HEK293 (cell line): ENCODE measurements around the gene OR2V2.

Experiments
- CTCF ChIA-PET: fragments of 350-600 bp; formaldehyde crosslinking; extraction: SDS; loops from one replicate; lab custom pipeline; 2021; ENCODE audit warnings: antibody characterized with exemption; lab: Yijun Ruan, JAX
- POLR2A ChIA-PET: fragments of 300-600 bp; formaldehyde crosslinking; extraction: SDS; loops from one replicate; lab custom pipeline; 2020; ENCODE audit warnings: antibody characterized with exemption, inconsistent platforms; lab: Yijun Ruan, JAX
- H3K27ac ChIP-seq: fragments of 200-500 bp; sonication (Bioruptor generic); 2 replicates; pipeline ENCODE4 v1.5.1; 2014; ENCODE audit warnings: low read depth, low read length, control low read depth, inconsistent platforms; ENCODE audit errors: extremely low read depth
- H3K36me3 ChIP-seq, 2 experiments: fragments of 200-500 bp in 1 of 2; sonication (Bioruptor generic) in 1 of 2; 1 replicate in 1 of 2; 2 replicates in 1 of 2; pipeline ENCODE4 v1.5.1; 2014 to 2017; ENCODE audit warnings: inconsistent platforms in 2 of 2, low read length in 2 of 2; ENCODE audit not compliant: control insufficient read depth in 2 of 2, insufficient read depth in 1 of 2
- H3K4me1 ChIP-seq: fragments of 200-500 bp; sonication (Bioruptor generic); 2 replicates; pipeline ENCODE4 v1.5.1; 2014; ENCODE audit warnings: mild to moderate bottlenecking, low read length, inconsistent platforms; ENCODE audit not compliant: control insufficient read depth, insufficient read depth
- H3K4me3 ChIP-seq: 2 replicates; pipeline ENCODE4 v1.5.1; 2011; ENCODE audit warnings: low read depth, mild to moderate bottlenecking, control low read depth, low read length, moderate library complexity
- H3K9me3 ChIP-seq: fragments of 200-500 bp; sonication (Bioruptor generic); 2 replicates; pipeline ENCODE4 v1.5.1; 2014; ENCODE audit warnings: low read depth, low read length, inconsistent platforms; ENCODE audit not compliant: control insufficient read depth, insufficient read depth
- GLI4 ChIP-seq: fragments of 450-650 bp; formaldehyde crosslinking; IDR thresholded peaks from 2 replicates; pipeline ENCODE4 v1.5.1; 2016; ENCODE audit warnings: missing biosample characterization, missing genetic modification characterization
- GLIS2 ChIP-seq: fragments of 450-650 bp; formaldehyde crosslinking; IDR thresholded peaks from 2 replicates; pipeline ENCODE4 v1.5.1; 2016; ENCODE audit warnings: missing biosample characterization, missing genetic modification characterization
- MEIS1 ChIP-seq: sonication (generic); formaldehyde crosslinking; IDR thresholded peaks from 2 replicates; pipeline ENCODE4 v1.8.1; 2022; ENCODE audit warnings: missing genetic modification reagents, mild to moderate bottlenecking, borderline replicate concordance
- PRDM2 ChIP-seq: fragments of 450-650 bp; formaldehyde crosslinking; IDR thresholded peaks from 2 replicates; pipeline ENCODE4 v1.5.1; 2016; ENCODE audit warnings: missing biosample characterization, missing genetic modification characterization, borderline replicate concordance
- PRDM6 ChIP-seq: fragments of 450-650 bp; formaldehyde crosslinking; IDR thresholded peaks from 2 replicates; pipeline ENCODE4 v1.5.1; 2017; ENCODE audit warnings: missing biosample characterization, missing genetic modification characterization
- ZBTB17 ChIP-seq: fragments of 450-650 bp; formaldehyde crosslinking; IDR thresholded peaks from 2 replicates; pipeline ENCODE4 v1.5.1; 2016; ENCODE audit warnings: missing biosample characterization, missing genetic modification characterization
- ZBTB21 ChIP-seq: fragments of 450-650 bp; formaldehyde crosslinking; IDR thresholded peaks from 2 replicates; pipeline ENCODE4 v1.5.1; 2017; ENCODE audit warnings: missing biosample characterization, missing genetic modification characterization
- ZBTB26 ChIP-seq: fragments of 450-650 bp; formaldehyde crosslinking; optimal IDR thresholded peaks from 2 replicates; pipeline ENCODE3; 2016; ENCODE audit warnings: missing biosample characterization, mild to moderate bottlenecking, missing genetic modification characterization
- ZBTB48 ChIP-seq: fragments of 450-650 bp; formaldehyde crosslinking; IDR thresholded peaks from 2 replicates; pipeline ENCODE4 v1.5.1; 2016; ENCODE audit warnings: missing biosample characterization, missing genetic modification characterization
- ZEB2 ChIP-seq: fragments of 450-650 bp; formaldehyde crosslinking; IDR thresholded peaks from 2 replicates; pipeline ENCODE4 v1.5.1; 2016; ENCODE audit warnings: missing biosample characterization, missing genetic modification characterization
- ZNF121 ChIP-seq: fragments of 450-650 bp; formaldehyde crosslinking; IDR thresholded peaks from 2 replicates; pipeline ENCODE4 v1.5.1; 2016; ENCODE audit warnings: missing biosample characterization, missing genetic modification characterization
- ZNF132 ChIP-seq: fragments of 450-650 bp; formaldehyde crosslinking; IDR thresholded peaks from 2 replicates; pipeline ENCODE4 v1.5.1; 2017; ENCODE audit warnings: missing biosample characterization, missing genetic modification characterization, borderline replicate concordance
- ZNF280C ChIP-seq: fragments of 450-650 bp; formaldehyde crosslinking; IDR thresholded peaks from 2 replicates; pipeline ENCODE4 v1.5.1; 2016; ENCODE audit warnings: missing biosample characterization, missing genetic modification characterization
- ZNF37A ChIP-seq: fragments of 450-650 bp; IDR thresholded peaks from 2 replicates; pipeline ENCODE4 v1.5.1; 2018; ENCODE audit warnings: missing biosample characterization, missing genetic modification characterization
- ZNF514 ChIP-seq: fragments of 450-650 bp; formaldehyde crosslinking; IDR thresholded peaks from 2 replicates; pipeline ENCODE4 v1.5.1; 2016; ENCODE audit warnings: missing biosample characterization, missing genetic modification characterization
- ZNF558 ChIP-seq: fragments of 450-650 bp; formaldehyde crosslinking; IDR thresholded peaks from 2 replicates; pipeline ENCODE4 v1.5.1; 2016; ENCODE audit warnings: missing biosample characterization, missing genetic modification characterization
- ZNF580 ChIP-seq: fragments of 450-650 bp; formaldehyde crosslinking; IDR thresholded peaks from 2 replicates; pipeline ENCODE4 v1.5.1; 2016; ENCODE audit warnings: missing biosample characterization, missing genetic modification characterization
- ZNF610 ChIP-seq: fragments of 450-650 bp; formaldehyde crosslinking; IDR thresholded peaks from 2 replicates; pipeline ENCODE4 v1.5.1; 2016; ENCODE audit warnings: missing biosample characterization, missing genetic modification characterization, borderline replicate concordance
- ZNF624 ChIP-seq: fragments of 450-650 bp; formaldehyde crosslinking; IDR thresholded peaks from 2 replicates; pipeline ENCODE4 v1.5.1; 2017; ENCODE audit warnings: missing biosample characterization, missing genetic modification characterization
- ZNF629 ChIP-seq: fragments of 450-650 bp; formaldehyde crosslinking; IDR thresholded peaks from 2 replicates; pipeline ENCODE4 v1.5.1; 2017; ENCODE audit warnings: missing biosample characterization, missing genetic modification characterization
- ZNF660 ChIP-seq: fragments of 450-650 bp; IDR thresholded peaks from 2 replicates; pipeline ENCODE4 v1.5.1; 2018; ENCODE audit warnings: missing biosample characterization, mild to moderate bottlenecking, missing genetic modification characterization
- ZNF692 ChIP-seq: fragments of 450-650 bp; formaldehyde crosslinking; IDR thresholded peaks from 2 replicates; pipeline ENCODE4 v1.5.1; 2016; ENCODE audit warnings: missing biosample characterization, missing genetic modification characterization
- ZNF747 ChIP-seq: fragments of 450-650 bp; formaldehyde crosslinking; IDR thresholded peaks from 2 replicates; pipeline ENCODE4 v1.5.1; 2016; ENCODE audit warnings: missing biosample characterization, missing genetic modification characterization
- ZNF837 ChIP-seq: fragments of 450-650 bp; formaldehyde crosslinking; IDR thresholded peaks from 2 replicates; pipeline ENCODE4 v1.5.1; 2016; ENCODE audit warnings: missing biosample characterization, missing genetic modification characterization

Gene OR2V2

GRCh38 chr5:181203777-181204112, 56.4 kb downstream of the OR2V2 start (continued):
- TF ChIP-seq ZNF280C (tag by site-specific recombination) (no peak), GLIS2 (tag by site-specific recombination) (peak; percentile 23; the same call in 1 of the 2 replicates)

GRCh38 chr5:181204113-181204825, 56.9 kb downstream of the OR2V2 start:
- Histone ChIP-seq H3K4me1 (no peaks in the 10 kb centered on the region), H3K36me3 (no peaks in the 10 kb centered on the region), H3K4me3 (peak overlapping the region; percentile 46), H3K27ac (peak overlapping the region; percentile 24; the same call in 1 of the 2 replicates), H3K9me3 (no peaks in the 10 kb centered on the region)
- POLR2A ChIA-PET = interaction anchor here (1.0 to 5.5 kb wide), 3 partner anchors 12 to 31 kb away, joined by 3 to 86 read pairs (median 6); partner anchors contain the start of gene TRIM41
- CTCF ChIA-PET = interaction anchor here (3.6 kb wide), 1 partner anchor 13 kb away, joined by 12 read pairs; no protein-coding TSS in a partner anchor
- TF ChIP-seq ZNF37A (no peak), ZBTB17 (tag by site-specific recombination) (peak; percentile 81), ZNF747 (tag by site-specific recombination) (no peak), ZBTB48 (tag by site-specific recombination) (no peak), PRDM6 (tag by site-specific recombination) (no peak), ZNF624 (tag by site-specific recombination) (no peak), PRDM2 (tag by site-specific recombination) (no peak), MEIS1 (CRISPR knock-in tag) (no peak), ZBTB21 (tag by site-specific recombination) (no peak), ZNF660 (peak; percentile 3; the same call in 1 of the 2 replicates), ZNF837 (no peak), ZNF629 (tag by site-specific recombination) (no peak), ZEB2 (tag by site-specific recombination) (peak; percentile 63), ZNF121 (tag by site-specific recombination) (no peak), ZNF558 (tag by site-specific recombination) (no peak), ZNF692 (tag by site-specific recombination) (no peak), ZNF610 (tag by site-specific recombination) (no peak), ZNF580 (tag by site-specific recombination) (no peak), ZNF514 (tag by site-specific recombination) (no peak), ZBTB26 (tag by site-specific recombination) (peak; percentile 78), GLI4 (no peak), ZNF132 (tag by site-specific recombination) (no peak)
